Smooth muscle cell (in vitro differentiated cells): Measurements from ENCODE around the gene SBF2. TPM values are rescaled to one million over a fixed set of nuclear protein-coding genes. Genes with fewer than 3 reads are reported as not detected.

Source experiments
- DNase-seq: peaks from one replicate; lab custom pipeline; 2025; ENCODE audit not compliant: unreplicated experiment; lab: John Stamatoyannopoulos, UW
- H2AFZ ChIP-seq: fragments of 200-600 bp; sonication (generic); 2 replicates; pipeline ENCODE4 v1.6.0; 2016; ENCODE audit warnings: antibody characterized with exemption, low read depth, mild to moderate bottlenecking
- H3F3A ChIP-seq: fragments of 200-600 bp; sonication (generic); 2 replicates; pipeline ENCODE4 v1.6.0; 2017; ENCODE audit warnings: antibody characterized with exemption, low read depth
- H3K27ac ChIP-seq: fragments of 200-600 bp; sonication (generic); 2 replicates; pipeline ENCODE4 v1.5.1; 2016; ENCODE audit warnings: low read depth, mild to moderate bottlenecking
- H3K27me3 ChIP-seq: fragments of 200-600 bp; sonication (generic); 2 replicates; pipeline ENCODE4 v1.6.1; 2016; ENCODE audit warnings: low read depth, mild to moderate bottlenecking
- H3K36me3 ChIP-seq: fragments of 200-600 bp; sonication (generic); 2 replicates; pipeline ENCODE4 v1.5.1; 2016; ENCODE audit warnings: low read depth
- H3K4me1 ChIP-seq: fragments of 200-600 bp; sonication (generic); 2 replicates; pipeline ENCODE4 v1.5.1; 2016; ENCODE audit warnings: low read depth
- H3K4me2 ChIP-seq: fragments of 200-600 bp; sonication (generic); 2 replicates; pipeline ENCODE4 v1.6.0; 2016; ENCODE audit warnings: mild to moderate bottlenecking
- H3K4me3 ChIP-seq: fragments of 200-600 bp; sonication (generic); 2 replicates; pipeline ENCODE4 v1.5.1; 2016; ENCODE audit warnings: mild to moderate bottlenecking
- H3K79me2 ChIP-seq: fragments of 200-600 bp; sonication (generic); 2 replicates; pipeline ENCODE4 v1.6.0; 2016; ENCODE audit warnings: low read depth, mild to moderate bottlenecking
- H3K9ac ChIP-seq: fragments of 200-600 bp; sonication (generic); 2 replicates; pipeline ENCODE4 v1.6.0; 2016; ENCODE audit warnings: low read depth
- H3K9me3 ChIP-seq: fragments of 200-600 bp; sonication (generic); replicated peaks from 2 replicates; pipeline ENCODE4 v1.5.1; 2016; ENCODE audit warnings: low read depth
- H4K20me1 ChIP-seq: fragments of 200-600 bp; sonication (generic); 2 replicates; pipeline ENCODE4 v1.6.0; 2016; ENCODE audit warnings: low read depth
- WGBS: methylation state at CpG from one replicate; pipeline ENCODE4 v1.1.7; 2016; ENCODE audit warnings: low lambda C conversion rate; 5-methylcytosine and 5-hydroxymethylcytosine counted together
- polyA plus RNA-seq: library from polyadenylated mRNA; unstranded; fragments of >200 nt; fragmentation: Nextera tagmentation; extraction: Ambion mirVana; gene quantifications from 2 replicates; pipeline ENCODE4 v1.2.1, GENCODE V29; 2016
- total RNA-seq: library from RNA; depleted of rRNA; stranded (reverse); fragments of >200 nt; gene quantifications from 2 replicates; pipeline ENCODE4 v1.2.3, GENCODE V29; 2014
- TF ChIP-seq, protein P1 (sequence below): fragments of 200-600 bp; sonication (generic); IDR thresholded peaks from 2 replicates; pipeline ENCODE4 v1.5.1; 2017; ENCODE audit warnings: borderline replicate concordance, mild to moderate bottlenecking, antibody characterized with exemption; ENCODE audit not compliant: insufficient read depth, poor library complexity, severe bottlenecking

The SBF2 gene
- total and polyA plus RNA-seq, 2 experiments from 2014 or later = 19.0 to 80.7 TPM

DNA sequence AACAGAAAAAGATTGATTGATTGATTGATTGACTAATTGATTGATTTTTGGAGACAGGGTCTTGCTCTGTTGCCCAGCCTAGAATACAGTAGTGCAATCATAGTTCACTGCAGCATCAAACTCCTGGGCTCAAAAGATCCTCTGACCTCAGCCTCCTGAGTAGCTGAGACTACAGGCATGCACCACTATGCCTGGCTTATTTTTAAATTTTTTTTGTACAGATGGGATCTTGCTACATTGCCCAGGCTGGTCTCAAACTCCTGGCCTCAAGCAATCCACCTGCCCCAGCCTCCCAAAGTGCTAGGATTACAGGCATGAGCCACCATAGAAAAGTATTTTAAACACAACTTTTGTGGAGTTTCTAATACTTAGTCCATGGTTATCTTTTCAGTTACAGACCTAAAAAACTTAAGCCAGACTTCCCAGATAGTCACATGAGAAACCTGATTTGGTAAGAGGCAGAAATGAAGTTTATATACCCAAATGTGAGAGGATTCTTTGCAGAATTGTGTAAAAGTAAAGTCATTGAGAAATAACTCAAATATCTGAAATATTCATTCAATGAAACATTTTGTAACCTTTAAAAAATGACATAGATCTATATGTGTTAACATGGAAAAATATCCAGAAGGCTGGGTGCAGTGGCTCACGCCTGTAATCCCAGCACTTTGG is 443.7 kb downstream of the SBF2 start:
- no peak for DNase-seq

GRCh38 chr11:9849389-9849788 is 444.6 kb downstream of the SBF2 start:
- WGBS = 100% methylated on average over 1 of the region's 1 CpG
- H3K27me3 ChIP-seq = no peaks in the 10 kb centered on the region
- peaks cover 18% of the 10 kb centered on the region for H3K36me3 ChIP-seq

More for the DNA sequence above, 443.7 kb downstream of the SBF2 start:
- Histone ChIP-seq H3K4me1 (no peaks in the 10 kb centered on the region), H3F3A (peaks cover 5% of the 10 kb centered on the region), H2AFZ (no peak overlapping the region), H3K79me2 (no peaks in the 10 kb centered on the region), H3K4me2 (no peak overlapping the region), H3K4me3 (no peak overlapping the region), H3K9ac (no peak overlapping the region), H3K36me3 (peaks cover 11% of the 10 kb centered on the region), H3K9me3 (no peaks in the 10 kb centered on the region), H4K20me1 (no peaks in the 10 kb centered on the region), H3K27me3 (no peaks in the 10 kb centered on the region), H3K27ac (no peak overlapping the region)
- TF ChIP-seq, protein P1, sequence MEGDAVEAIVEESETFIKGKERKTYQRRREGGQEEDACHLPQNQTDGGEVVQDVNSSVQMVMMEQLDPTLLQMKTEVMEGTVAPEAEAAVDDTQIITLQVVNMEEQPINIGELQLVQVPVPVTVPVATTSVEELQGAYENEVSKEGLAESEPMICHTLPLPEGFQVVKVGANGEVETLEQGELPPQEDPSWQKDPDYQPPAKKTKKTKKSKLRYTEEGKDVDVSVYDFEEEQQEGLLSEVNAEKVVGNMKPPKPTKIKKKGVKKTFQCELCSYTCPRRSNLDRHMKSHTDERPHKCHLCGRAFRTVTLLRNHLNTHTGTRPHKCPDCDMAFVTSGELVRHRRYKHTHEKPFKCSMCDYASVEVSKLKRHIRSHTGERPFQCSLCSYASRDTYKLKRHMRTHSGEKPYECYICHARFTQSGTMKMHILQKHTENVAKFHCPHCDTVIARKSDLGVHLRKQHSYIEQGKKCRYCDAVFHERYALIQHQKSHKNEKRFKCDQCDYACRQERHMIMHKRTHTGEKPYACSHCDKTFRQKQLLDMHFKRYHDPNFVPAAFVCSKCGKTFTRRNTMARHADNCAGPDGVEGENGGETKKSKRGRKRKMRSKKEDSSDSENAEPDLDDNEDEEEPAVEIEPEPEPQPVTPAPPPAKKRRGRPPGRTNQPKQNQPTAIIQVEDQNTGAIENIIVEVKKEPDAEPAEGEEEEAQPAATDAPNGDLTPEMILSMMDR = no peak
- 100% methylated on average over 1 of the region's 1 CpG for WGBS

DNA sequence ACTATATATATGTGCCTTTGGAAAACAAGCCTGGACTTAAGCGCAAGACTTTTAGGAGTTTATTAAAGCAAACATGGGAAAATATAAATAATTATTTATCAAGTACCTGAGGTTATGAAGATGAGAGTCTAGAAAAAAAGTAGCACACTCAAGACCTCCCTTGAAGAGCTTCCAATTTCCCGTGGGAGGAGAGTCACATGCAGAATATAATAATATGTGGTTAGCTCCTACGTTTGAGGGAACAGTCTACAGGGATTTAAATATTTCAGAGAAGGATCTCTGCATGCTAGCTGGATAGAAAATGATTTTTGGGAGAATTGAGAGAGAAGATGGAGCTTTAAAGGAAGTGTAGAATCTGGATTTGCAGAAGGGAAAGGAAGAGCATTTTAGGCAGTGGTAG is 446.4 kb downstream of the SBF2 start:
- Histone ChIP-seq H3K36me3 (peaks cover 23% of the 10 kb centered on the region), H3K27me3 (no peaks in the 10 kb centered on the region), H3K9me3 (no peaks in the 10 kb centered on the region), H3K4me1 (no peaks in the 10 kb centered on the region), H3K27ac (no peak overlapping the region), H3F3A (peaks cover 5% of the 10 kb centered on the region), H3K79me2 (no peaks in the 10 kb centered on the region), H4K20me1 (no peaks in the 10 kb centered on the region), H3K4me3 (no peak overlapping the region), H3K4me2 (no peak overlapping the region), H2AFZ (no peak overlapping the region), H3K9ac (no peak overlapping the region)
- no peak for DNase-seq
- TF ChIP-seq, protein P1 = no peak
- WGBS = 43% methylated on average over 3 of the region's 3 CpGs

More at GRCh38 chr11:9849389-9849788, 444.6 kb downstream of the SBF2 start:
- TF ChIP-seq, protein P1 = no peak
- H3K9me3 ChIP-seq = no peaks in the 10 kb centered on the region
- no peaks in the 10 kb centered on the region for H3K4me1 ChIP-seq
- H3K79me2 ChIP-seq = no peaks in the 10 kb centered on the region
- DNase-seq = no peak
- peaks cover 5% of the 10 kb centered on the region for H3F3A ChIP-seq
- H3K4me3 ChIP-seq = no peak overlapping the region
- no peak overlapping the region for H2AFZ ChIP-seq
- H3K27ac ChIP-seq = no peak overlapping the region
- H4K20me1 ChIP-seq = no peaks in the 10 kb centered on the region
- H3K9ac ChIP-seq = no peak overlapping the region
- H3K4me2 ChIP-seq = no peak overlapping the region

DNA sequence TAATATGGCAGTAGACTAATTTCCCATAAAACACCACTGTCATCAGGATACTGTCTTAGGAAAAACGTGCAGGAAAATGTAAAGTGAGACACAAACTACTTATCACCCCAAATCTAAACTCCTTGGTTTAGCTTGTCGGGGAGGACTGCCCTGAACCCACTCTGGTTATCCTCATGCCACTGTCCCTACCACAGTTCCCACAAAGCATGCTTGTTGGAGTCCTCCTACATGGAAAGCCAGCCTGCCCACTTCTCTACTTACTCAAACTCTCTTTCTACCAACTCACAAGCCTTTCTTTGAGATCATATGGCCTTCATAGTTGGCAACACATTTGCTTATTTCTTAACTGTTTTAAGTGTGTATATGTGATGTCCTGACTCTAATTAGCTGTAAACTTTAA is 451.1 kb downstream of the SBF2 start:
- no peaks in the 10 kb centered on the region for H4K20me1 ChIP-seq
- H2AFZ ChIP-seq = no peak overlapping the region
- no peaks in the 10 kb centered on the region for H3K79me2 ChIP-seq
- no peaks in the 10 kb centered on the region for H3K9me3 ChIP-seq
- TF ChIP-seq, protein P1 = no peak
- H3K36me3 ChIP-seq = peaks cover 26% of the 10 kb centered on the region
- no peak overlapping the region for H3K27ac ChIP-seq
- 74% methylated on average over 2 of the region's 2 CpGs for WGBS
- H3K9ac ChIP-seq = no peak overlapping the region
- H3K4me1 ChIP-seq = no peaks in the 10 kb centered on the region
- H3F3A ChIP-seq = peaks cover 8% of the 10 kb centered on the region
- no peak overlapping the region for H3K4me3 ChIP-seq
- no peak overlapping the region for H3K4me2 ChIP-seq
- no peaks in the 10 kb centered on the region for H3K27me3 ChIP-seq
- DNase-seq = no peak
